Natural killer cell (primary cell): Measurements from ENCODE around the gene KIAA0513. TPM values are rescaled to one million over a fixed set of nuclear protein-coding genes. Genes with fewer than 3 reads are reported as not detected.
A peak's percentile ranks its signal among the peaks of the same experiment; 100 is the strongest.

Experiments used
- ATAC-seq, 3 donors: fragments of 150-1000 bp in 2 of 3; fragments of 200-7000 bp in 1 of 3; cut with Tn5 transposase; 1 replicate in 1 of 3; 2 replicates in 2 of 3; pipeline ENCODE4 v1.10.0; 2021; ENCODE audit warnings: mild to moderate bottlenecking in 2 of 3, moderate library complexity in 2 of 3
- DNase-seq, 2 donors: peaks; one replicate each; pipeline versions ENCODE4 v3.0.0 to v3.0.0-alpha.2; 2013 to 2021; ENCODE audit warnings: mixed read lengths in 1 of 2
- H3K27ac ChIP-seq: one replicate; pipeline ENCODE4 v1.5.1; 2013; ENCODE audit warnings: mild to moderate bottlenecking, low read length
- H3K27me3 ChIP-seq: one replicate; pipeline ENCODE4 v1.6.1; 2013; ENCODE audit warnings: low read length; ENCODE audit not compliant: control insufficient read depth, insufficient read depth
- H3K36me3 ChIP-seq: one replicate; pipeline ENCODE4 v1.6.1; 2013; ENCODE audit warnings: low read length; ENCODE audit not compliant: control insufficient read depth, insufficient read depth
- H3K4me1 ChIP-seq: one replicate; pipeline ENCODE4 v1.6.1; 2013; ENCODE audit warnings: low read length; ENCODE audit not compliant: control insufficient read depth, insufficient read depth
- H3K4me3 ChIP-seq: one replicate; pipeline ENCODE4 v1.5.1; 2013; ENCODE audit warnings: low read length
- H3K9me3 ChIP-seq: one replicate; pipeline ENCODE4 v1.6.1; 2013; ENCODE audit warnings: low read length; ENCODE audit not compliant: control insufficient read depth, insufficient read depth
- H3K27ac Mint-ChIP-seq, 2 donors: one replicate each; pipeline ENCODE4 v1.8.0; 2022; ENCODE audit warnings: mild to moderate bottlenecking in 2 of 2, mixed read lengths in 2 of 2, moderate library complexity in 1 of 2
- H3K27me3 Mint-ChIP-seq, 2 donors: one replicate each; pipeline ENCODE4 v1.8.0; 2022; ENCODE audit warnings: low read depth in 2 of 2, mixed read lengths in 2 of 2
- H3K36me3 Mint-ChIP-seq: one replicate; pipeline ENCODE4 v1.8.0; 2022; ENCODE audit warnings: mixed read lengths
- H3K4me1 Mint-ChIP-seq, 2 donors: one replicate each; pipeline ENCODE4 v1.8.0; 2022; ENCODE audit warnings: mixed read lengths in 2 of 2
- H3K4me3 Mint-ChIP-seq: one replicate; pipeline ENCODE4 v1.8.0; 2022; ENCODE audit warnings: mild to moderate bottlenecking, moderate library complexity, mixed read lengths
- H3K9me3 Mint-ChIP-seq, 2 donors: one replicate each; pipeline ENCODE4 v1.8.0; 2022; ENCODE audit warnings: mixed read lengths in 2 of 2
- WGBS: methylation state at CpG from one replicate; pipeline ENCODE4 v1.1.7; 2013; ENCODE audit warnings: missing lambda C conversion rate; ENCODE audit not compliant: insufficient coverage; 5-methylcytosine and 5-hydroxymethylcytosine counted together
- intact Hi-C: fragments of 100-400 bp; cut with micrococcal nuclease; formaldehyde crosslinking; loops from one replicate; pipeline ENCODE4 v1.14.2; 2022
- total RNA-seq, 4 donors: library from RNA; stranded (reverse); fragments of 120-200 nt in 1 of 4; gene quantifications; one replicate each; pipeline versions ENCODE4 v1.2.3 to v1.2.4, GENCODE V29; 2013 to 2022
- TF ChIP-seq, protein P1 (sequence below): fragments of 200-600 bp; IDR thresholded peaks from one replicate; pipeline ENCODE4 v1.8.0; 2022; ENCODE audit warnings: antibody characterized with exemption

The KIAA0513 gene
- total RNA-seq, 3 donors from 2014 or later (not counting 1 experiment from before 2014, with no cell fraction given) = 7.9 to 17.7 (median 12.1) TPM

DNA sequence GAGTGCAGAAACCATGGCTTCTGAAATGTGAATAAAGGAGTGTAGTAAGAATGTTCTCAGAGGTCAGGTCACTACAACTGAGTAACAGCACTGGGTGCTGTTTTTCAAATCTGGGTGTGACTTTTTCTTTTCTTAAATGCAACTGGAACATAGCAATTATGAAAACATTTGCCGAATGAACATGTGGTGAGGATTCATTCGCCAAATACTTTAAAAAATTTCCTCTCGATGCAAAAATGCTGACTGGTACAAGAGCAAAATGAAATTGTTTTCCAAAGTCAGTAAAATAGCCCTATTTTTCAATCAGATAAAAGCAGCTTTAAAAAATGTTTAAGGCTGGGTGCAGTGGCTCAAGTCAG is 34.9 kb upstream of the KIAA0513 start:
- intact Hi-C loops = no loop called here
- 96% methylated on average over 3 of the region's 3 CpGs for WGBS
- H3K36me3 Mint-ChIP-seq = no peaks in the 10 kb centered on the region

DNA sequence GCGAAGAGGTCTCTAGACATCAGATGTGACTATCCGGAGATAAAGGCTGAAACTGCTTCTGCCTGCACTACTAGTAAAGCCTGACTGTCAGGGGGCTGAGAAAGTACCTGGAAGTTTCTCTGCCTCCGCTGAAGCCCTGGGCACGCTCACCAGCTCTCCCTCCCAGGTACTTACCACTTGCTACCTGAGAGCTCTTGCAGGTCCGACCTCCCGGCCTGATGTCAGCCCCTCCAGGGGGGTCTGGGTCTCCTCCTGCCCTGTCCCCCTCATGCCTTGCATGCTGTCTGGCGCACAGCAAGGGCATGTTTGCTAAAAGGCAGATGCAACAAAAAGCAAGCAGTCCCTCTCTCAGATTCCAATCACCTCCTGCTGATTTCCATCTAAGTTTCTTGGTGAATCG is 33.7 kb upstream of the KIAA0513 start:
- DNase-seq (no peak), ATAC-seq (no peak)
- Histone ChIP-seq H3K27me3 (no peaks in the 10 kb centered on the region), H3K4me1 (peaks cover 13% of the 10 kb centered on the region), H3K36me3 (peaks cover 28% of the 10 kb centered on the region), H3K4me3 (no peak overlapping the region), H3K27ac (no peak overlapping the region), H3K9me3 (no peaks in the 10 kb centered on the region)
- no peak overlapping the region for H3K27ac Mint-ChIP-seq
- TF ChIP-seq, protein P1, sequence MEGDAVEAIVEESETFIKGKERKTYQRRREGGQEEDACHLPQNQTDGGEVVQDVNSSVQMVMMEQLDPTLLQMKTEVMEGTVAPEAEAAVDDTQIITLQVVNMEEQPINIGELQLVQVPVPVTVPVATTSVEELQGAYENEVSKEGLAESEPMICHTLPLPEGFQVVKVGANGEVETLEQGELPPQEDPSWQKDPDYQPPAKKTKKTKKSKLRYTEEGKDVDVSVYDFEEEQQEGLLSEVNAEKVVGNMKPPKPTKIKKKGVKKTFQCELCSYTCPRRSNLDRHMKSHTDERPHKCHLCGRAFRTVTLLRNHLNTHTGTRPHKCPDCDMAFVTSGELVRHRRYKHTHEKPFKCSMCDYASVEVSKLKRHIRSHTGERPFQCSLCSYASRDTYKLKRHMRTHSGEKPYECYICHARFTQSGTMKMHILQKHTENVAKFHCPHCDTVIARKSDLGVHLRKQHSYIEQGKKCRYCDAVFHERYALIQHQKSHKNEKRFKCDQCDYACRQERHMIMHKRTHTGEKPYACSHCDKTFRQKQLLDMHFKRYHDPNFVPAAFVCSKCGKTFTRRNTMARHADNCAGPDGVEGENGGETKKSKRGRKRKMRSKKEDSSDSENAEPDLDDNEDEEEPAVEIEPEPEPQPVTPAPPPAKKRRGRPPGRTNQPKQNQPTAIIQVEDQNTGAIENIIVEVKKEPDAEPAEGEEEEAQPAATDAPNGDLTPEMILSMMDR = no peak
- intact Hi-C loops = no loop called here
- H3K36me3 Mint-ChIP-seq = no peaks in the 10 kb centered on the region
- H3K27me3 Mint-ChIP-seq = no peaks in the 10 kb centered on the region
- H3K4me3 Mint-ChIP-seq = no peak overlapping the region
- no peaks in the 10 kb centered on the region for H3K9me3 Mint-ChIP-seq
- WGBS = 98% methylated on average over 8 of the region's 8 CpGs
- peaks cover 15 to 28% of the 10 kb centered on the region in 2 donors for H3K4me1 Mint-ChIP-seq

More for the DNA sequence above, 34.9 kb upstream of the KIAA0513 start:
- Histone ChIP-seq H3K36me3 (peaks cover 37% of the 10 kb centered on the region), H3K27ac (no peak overlapping the region), H3K9me3 (no peaks in the 10 kb centered on the region), H3K27me3 (no peaks in the 10 kb centered on the region), H3K4me3 (no peak overlapping the region), H3K4me1 (peaks cover 13% of the 10 kb centered on the region)
- Mint-ChIP-seq H3K27me3 (no peaks in the 10 kb centered on the region), H3K4me1 (peaks cover 15 to 28% of the 10 kb centered on the region in 2 donors), H3K27ac (no peak overlapping the region), H3K4me3 (no peak overlapping the region), H3K9me3 (no peaks in the 10 kb centered on the region)
- ATAC-seq (no peak), DNase-seq (no peak)
- TF ChIP-seq, protein P1 = no peak

DNA sequence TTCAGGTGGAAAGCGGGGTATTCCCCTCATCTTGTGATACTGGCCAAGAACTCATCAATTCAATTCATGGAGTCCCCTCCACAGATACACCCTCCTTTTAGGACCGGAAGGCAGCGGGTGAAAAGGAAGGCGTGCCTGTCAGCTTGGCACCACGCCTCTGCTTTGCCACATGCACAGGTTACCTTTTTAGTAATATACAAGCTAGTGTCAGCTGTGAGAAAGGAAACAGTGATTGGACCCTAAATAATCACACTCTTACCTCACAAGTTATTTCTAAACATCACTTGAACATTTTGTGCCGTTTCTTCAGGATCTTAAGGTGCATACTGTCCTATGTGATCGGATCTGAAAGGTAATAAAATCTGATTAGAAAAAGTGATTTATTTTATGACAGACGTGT is 31.9 kb upstream of the KIAA0513 start:
- TF ChIP-seq, protein P1 = no peak
- no peaks in the 10 kb centered on the region for H3K9me3 ChIP-seq
- peaks cover 13% of the 10 kb centered on the region for H3K4me1 ChIP-seq
- WGBS = 94% methylated on average over 6 of the region's 8 CpGs
- intact Hi-C loops = no loop called here
- no peaks in the 10 kb centered on the region for H3K27me3 ChIP-seq
- peaks cover 18% of the 10 kb centered on the region for H3K36me3 ChIP-seq
- peak in 1 of 2 donors; percentile 60 for DNase-seq
- H3K27ac ChIP-seq = no peak overlapping the region
- H3K4me1 Mint-ChIP-seq = peaks cover 26 to 30% of the 10 kb centered on the region in 2 donors
- H3K27ac Mint-ChIP-seq = peak overlapping the region; percentile 24 to 46
- ATAC-seq = peak; percentile 41 to 53 (median 53)
- H3K4me3 Mint-ChIP-seq = no peak overlapping the region
- H3K4me3 ChIP-seq = no peak overlapping the region
- no peaks in the 10 kb centered on the region for H3K9me3 Mint-ChIP-seq
- no peaks in the 10 kb centered on the region for H3K36me3 Mint-ChIP-seq
- no peaks in the 10 kb centered on the region for H3K27me3 Mint-ChIP-seq

DNA sequence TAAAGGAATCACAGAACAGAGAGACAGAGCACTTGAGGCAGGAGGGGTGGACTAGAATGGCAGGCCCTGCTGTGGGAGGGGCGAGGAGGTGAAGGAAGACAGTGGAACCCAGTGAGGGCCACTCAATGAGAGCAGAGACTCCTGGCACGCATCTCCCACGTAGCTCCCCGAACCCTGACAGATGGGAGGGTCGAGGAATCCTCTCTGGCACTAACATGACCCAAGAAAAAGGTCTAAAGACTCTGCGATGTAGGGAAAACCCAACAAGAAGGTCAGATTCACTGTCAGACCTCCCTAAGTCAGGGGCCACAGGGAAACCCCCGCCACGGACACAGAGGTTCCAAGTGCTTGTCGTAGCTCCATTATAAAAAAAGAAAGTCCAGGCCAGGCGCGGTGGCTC is 31.2 kb upstream of the KIAA0513 start:
- H3K9me3 ChIP-seq = no peaks in the 10 kb centered on the region
- H3K4me3 ChIP-seq = no peak overlapping the region
- DNase-seq = no peak
- no peak overlapping the region for H3K27ac ChIP-seq
- no peak for ATAC-seq
- Mint-ChIP-seq H3K36me3 (no peaks in the 10 kb centered on the region), H3K4me1 (peaks cover 27 to 33% of the 10 kb centered on the region in 2 donors), H3K9me3 (no peaks in the 10 kb centered on the region), H3K27ac (peak overlapping the region in 1 of 2 donors; percentile 46), H3K27me3 (no peaks in the 10 kb centered on the region), H3K4me3 (no peak overlapping the region)
- TF ChIP-seq, protein P1 = no peak
- intact Hi-C loops = no loop called here
- H3K36me3 ChIP-seq = peaks cover 17% of the 10 kb centered on the region
- peaks cover 13% of the 10 kb centered on the region for H3K4me1 ChIP-seq
- WGBS = 95% methylated on average over 11 of the region's 11 CpGs
- H3K27me3 ChIP-seq = no peaks in the 10 kb centered on the region
